WTC11 (cell line): Measurements from ENCODE around the gene KNDC1.

Experiments used
- CREM ChIP-seq: sonication (generic); formaldehyde crosslinking; IDR thresholded peaks from 2 replicates; pipeline ENCODE4 v1.8.1; 2022; ENCODE audit warnings: mild to moderate bottlenecking, missing genetic modification reagents, moderate library complexity
- CTCF ChIP-seq: fragments of 200-600 bp; IDR thresholded peaks from 2 replicates; pipeline ENCODE4 v1.8.0; 2022; ENCODE audit warnings: antibody characterized with exemption
- ESRRA ChIP-seq: sonication (generic); formaldehyde crosslinking; IDR thresholded peaks from 2 replicates; pipeline ENCODE4 v1.8.1; 2022; ENCODE audit warnings: mild to moderate bottlenecking, missing genetic modification reagents, borderline replicate concordance
- JUN ChIP-seq: sonication (generic); formaldehyde crosslinking; IDR thresholded peaks from 2 replicates; pipeline ENCODE4 v1.8.0; 2023; ENCODE audit warnings: mild to moderate bottlenecking, missing genetic modification reagents
- MAX ChIP-seq: sonication (generic); formaldehyde crosslinking; IDR thresholded peaks from 2 replicates; pipeline ENCODE4 v1.8.0; 2022; ENCODE audit warnings: mild to moderate bottlenecking, missing genetic modification reagents
- MYBL2 ChIP-seq: sonication (generic); formaldehyde crosslinking; IDR thresholded peaks from 2 replicates; pipeline ENCODE4 v1.8.1; 2023; ENCODE audit warnings: mild to moderate bottlenecking, moderate library complexity, missing genetic modification reagents
- NFYB ChIP-seq: sonication (generic); formaldehyde crosslinking; conservative IDR thresholded peaks from 2 replicates; pipeline ENCODE4 v1.8.0; 2022; ENCODE audit warnings: low read depth, missing genetic modification reagents
- SOX15 ChIP-seq: fragments of 250-450 bp; sonication (Bioruptor Pico); IDR thresholded peaks from 2 replicates; pipeline ENCODE4 v1.9.0; 2021; ENCODE audit warnings: mild to moderate bottlenecking
- SP1 ChIP-seq: sonication (generic); formaldehyde crosslinking; conservative IDR thresholded peaks from 2 replicates; pipeline ENCODE4 v1.8.1; 2022; ENCODE audit warnings: missing genetic modification reagents
- TEAD4 ChIP-seq: sonication (generic); formaldehyde crosslinking; IDR thresholded peaks from 2 replicates; pipeline ENCODE4 v1.8.0; 2022; ENCODE audit warnings: mild to moderate bottlenecking, missing genetic modification reagents
- USF2 ChIP-seq: sonication (generic); formaldehyde crosslinking; IDR thresholded peaks from 2 replicates; pipeline ENCODE4 v1.8.1; 2023; ENCODE audit warnings: mild to moderate bottlenecking, missing genetic modification reagents, moderate library complexity
- ZNF532 ChIP-seq: fragments of 250-450 bp; sonication (Bioruptor Pico); IDR thresholded peaks from 2 replicates; pipeline ENCODE4 v1.9.0; 2021; ENCODE audit warnings: mild to moderate bottlenecking, borderline replicate concordance
- ZNF671 ChIP-seq: fragments of 250-450 bp; sonication (Bioruptor Pico); IDR thresholded peaks from 2 replicates; pipeline ENCODE4 v1.8.0; 2021; ENCODE audit warnings: mild to moderate bottlenecking

GRCh38 chr10:133239990-133240389 is 80.0 kb downstream of the KNDC1 start:
- no peak for TF ChIP-seq MYBL2
- no peak for TF ChIP-seq CTCF
- no peak for TF ChIP-seq ESRRA (CRISPR knock-in tag)
- TF ChIP-seq JUN (CRISPR knock-in tag) = no peak
- TF ChIP-seq MAX (CRISPR knock-in tag) = no peak
- no peak for TF ChIP-seq SOX15 (CRISPR knock-in tag)
- no peak for TF ChIP-seq ZNF532
- no peak for TF ChIP-seq CREM (CRISPR knock-in tag)
- no peak for TF ChIP-seq ZNF671 (CRISPR knock-in tag)
- no peak for TF ChIP-seq SP1 (CRISPR knock-in tag)
- TF ChIP-seq TEAD4 (CRISPR knock-in tag) = no peak
- no peak for TF ChIP-seq USF2 (CRISPR knock-in tag)
- no peak for TF ChIP-seq NFYB (CRISPR knock-in tag)
